ENCODE measurements around the gene ATG2B.

The ATG2B gene, protein sequence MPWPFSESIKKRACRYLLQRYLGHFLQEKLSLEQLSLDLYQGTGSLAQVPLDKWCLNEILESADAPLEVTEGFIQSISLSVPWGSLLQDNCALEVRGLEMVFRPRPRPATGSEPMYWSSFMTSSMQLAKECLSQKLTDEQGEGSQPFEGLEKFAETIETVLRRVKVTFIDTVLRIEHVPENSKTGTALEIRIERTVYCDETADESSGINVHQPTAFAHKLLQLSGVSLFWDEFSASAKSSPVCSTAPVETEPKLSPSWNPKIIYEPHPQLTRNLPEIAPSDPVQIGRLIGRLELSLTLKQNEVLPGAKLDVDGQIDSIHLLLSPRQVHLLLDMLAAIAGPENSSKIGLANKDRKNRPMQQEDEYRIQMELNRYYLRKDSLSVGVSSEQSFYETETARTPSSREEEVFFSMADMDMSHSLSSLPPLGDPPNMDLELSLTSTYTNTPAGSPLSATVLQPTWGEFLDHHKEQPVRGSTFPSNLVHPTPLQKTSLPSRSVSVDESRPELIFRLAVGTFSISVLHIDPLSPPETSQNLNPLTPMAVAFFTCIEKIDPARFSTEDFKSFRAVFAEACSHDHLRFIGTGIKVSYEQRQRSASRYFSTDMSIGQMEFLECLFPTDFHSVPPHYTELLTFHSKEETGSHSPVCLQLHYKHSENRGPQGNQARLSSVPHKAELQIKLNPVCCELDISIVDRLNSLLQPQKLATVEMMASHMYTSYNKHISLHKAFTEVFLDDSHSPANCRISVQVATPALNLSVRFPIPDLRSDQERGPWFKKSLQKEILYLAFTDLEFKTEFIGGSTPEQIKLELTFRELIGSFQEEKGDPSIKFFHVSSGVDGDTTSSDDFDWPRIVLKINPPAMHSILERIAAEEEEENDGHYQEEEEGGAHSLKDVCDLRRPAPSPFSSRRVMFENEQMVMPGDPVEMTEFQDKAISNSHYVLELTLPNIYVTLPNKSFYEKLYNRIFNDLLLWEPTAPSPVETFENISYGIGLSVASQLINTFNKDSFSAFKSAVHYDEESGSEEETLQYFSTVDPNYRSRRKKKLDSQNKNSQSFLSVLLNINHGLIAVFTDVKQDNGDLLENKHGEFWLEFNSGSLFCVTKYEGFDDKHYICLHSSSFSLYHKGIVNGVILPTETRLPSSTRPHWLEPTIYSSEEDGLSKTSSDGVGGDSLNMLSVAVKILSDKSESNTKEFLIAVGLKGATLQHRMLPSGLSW (N-terminal part only)

DNA sequence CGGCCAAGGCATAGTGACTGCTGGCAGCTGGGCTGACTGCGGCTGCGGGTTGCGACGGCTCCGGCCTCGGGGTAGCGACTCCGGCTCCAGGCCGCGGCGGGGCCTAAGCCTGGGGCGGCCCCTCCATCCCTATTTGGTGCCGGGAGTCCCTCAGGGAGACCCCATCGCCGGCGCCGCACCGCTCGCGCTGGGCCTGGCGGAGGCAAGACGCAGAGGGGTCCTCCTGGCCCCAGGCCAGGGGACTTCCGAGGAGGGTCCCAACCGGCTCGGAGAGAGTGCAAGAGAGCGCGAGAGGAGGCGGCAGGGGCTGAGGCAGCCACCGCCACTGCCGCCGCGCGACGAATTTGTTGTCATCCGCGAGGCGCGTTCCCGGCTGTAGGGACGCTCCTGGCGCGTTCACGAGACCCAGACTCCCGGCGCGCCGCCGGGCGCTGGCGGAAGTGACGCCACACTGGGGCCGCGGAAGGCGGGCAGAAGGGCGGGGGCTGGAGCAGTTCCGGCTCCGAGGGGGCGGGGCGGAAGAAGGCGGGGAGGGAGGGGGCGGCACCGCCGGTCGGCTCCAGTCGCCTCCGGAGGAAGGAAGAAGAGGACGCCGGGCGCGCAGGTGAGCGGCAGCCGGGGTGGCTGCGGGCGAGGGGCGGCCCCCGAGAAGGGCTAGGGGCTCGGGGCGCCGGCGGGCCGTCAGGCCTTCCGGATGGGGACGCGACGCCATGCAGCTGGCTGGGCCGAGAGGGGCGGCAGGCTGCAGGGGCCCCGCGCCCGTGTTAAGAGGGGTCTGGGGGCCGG lies at the start of gene ATG2B, which contains the start of gene GSKIP:
Gene ATG2B, minus strand, starts transcription at position 377 of the 786 bp plus-strand sequence. Its CDS starts 365 bp downstream, at position 12.
Gene GSKIP, plus strand, starts transcription at position 562 of the 786 bp plus-strand sequence. CDS start 18,722 bp downstream, outside the sequence.
- peak; percentile 95 to 97 for DNase-seq (ENCODE audit: low read depth in 2 of 2)

- no peak for DNase-seq (ENCODE audit: low read depth in 2 of 2)
Measured at GRCh38 chr14:96410119-96410518, 47.0 kb upstream of the ATG2B start.

DNA sequence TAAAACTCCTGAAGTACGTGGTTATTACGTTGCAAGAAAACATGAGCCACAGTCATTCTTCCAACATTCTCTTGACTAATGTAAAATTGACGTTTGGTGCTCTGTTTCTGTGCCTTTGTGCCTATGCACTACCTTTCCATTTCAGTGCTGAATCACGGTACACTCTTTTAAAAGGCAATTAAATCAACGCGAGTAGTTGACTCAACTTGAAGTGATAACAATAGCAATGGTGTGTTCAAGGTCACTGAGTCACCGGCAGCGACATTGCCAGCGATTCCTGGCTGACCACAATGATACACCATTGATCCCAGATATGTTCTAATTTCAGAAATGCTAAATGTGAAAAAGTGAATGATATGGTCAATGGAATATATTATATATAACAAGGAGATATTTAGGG lies 46.6 kb upstream of the ATG2B start:
- no peak for DNase-seq (ENCODE audit: low read depth in 2 of 2)

DNA sequence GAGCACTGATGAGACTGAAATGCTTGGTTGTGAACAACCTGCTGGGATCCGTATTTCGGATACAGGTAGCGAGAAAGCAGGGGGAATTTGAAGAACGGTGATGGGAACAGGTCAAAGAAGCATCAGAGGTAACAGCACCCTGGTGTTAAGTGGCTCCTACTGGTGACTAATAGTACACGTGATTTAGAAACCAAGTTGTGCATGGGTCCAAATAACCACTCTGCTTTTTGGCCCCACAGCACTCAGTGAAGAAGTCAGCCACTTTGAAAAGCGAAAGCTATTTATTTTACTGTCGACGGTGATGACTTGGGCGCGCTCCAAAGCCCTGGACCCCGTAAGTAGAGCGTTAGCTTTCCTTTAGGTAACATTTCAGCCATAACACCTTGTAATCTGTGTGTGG lies 45.5 kb upstream of the ATG2B start:
- DNase-seq (ENCODE audit: low read depth in 2 of 2): no peak

- DNase-seq (ENCODE audit: low read depth in 2 of 2): no peak
Measured at GRCh38 chr14:96407935-96408570, 44.9 kb upstream of the ATG2B start.

DNA sequence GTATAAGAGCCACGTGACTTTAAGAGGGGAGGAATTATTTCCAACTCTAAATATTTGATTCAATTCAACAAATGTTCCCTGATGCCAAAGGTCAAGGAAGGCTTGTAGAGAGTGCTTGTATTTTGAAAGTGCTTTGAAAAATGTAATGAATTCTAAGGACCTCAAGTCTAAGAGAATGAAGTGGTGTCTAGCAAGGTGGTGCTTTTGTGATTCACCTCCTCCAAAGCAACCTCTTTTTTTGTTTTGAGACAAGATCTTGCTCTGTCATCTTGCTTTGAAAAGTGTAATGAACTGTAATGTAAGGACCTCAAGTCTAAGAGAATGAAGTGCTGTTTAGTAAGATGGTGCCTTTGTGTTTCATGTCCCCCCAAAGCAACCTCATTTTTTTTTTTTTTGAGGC lies 42.5 kb upstream of the ATG2B start:
- DNase-seq (ENCODE audit: low read depth in 2 of 2): no peak

- DNase-seq (ENCODE audit: low read depth in 2 of 2): no peak
Measured at GRCh38 chr14:96403409-96403808, 40.3 kb upstream of the ATG2B start.

- no peak for DNase-seq (ENCODE audit: low read depth in 2 of 2)
Measured at GRCh38 chr14:96400495-96400894, 37.4 kb upstream of the ATG2B start.

- DNase-seq (ENCODE audit: low read depth in 2 of 2): no peak
Measured at GRCh38 chr14:96399405-96399804, 36.3 kb upstream of the ATG2B start.

- DNase-seq (ENCODE audit: low read depth in 2 of 2): no peak
Measured at GRCh38 chr14:96398921-96399320, 35.8 kb upstream of the ATG2B start.

DNA sequence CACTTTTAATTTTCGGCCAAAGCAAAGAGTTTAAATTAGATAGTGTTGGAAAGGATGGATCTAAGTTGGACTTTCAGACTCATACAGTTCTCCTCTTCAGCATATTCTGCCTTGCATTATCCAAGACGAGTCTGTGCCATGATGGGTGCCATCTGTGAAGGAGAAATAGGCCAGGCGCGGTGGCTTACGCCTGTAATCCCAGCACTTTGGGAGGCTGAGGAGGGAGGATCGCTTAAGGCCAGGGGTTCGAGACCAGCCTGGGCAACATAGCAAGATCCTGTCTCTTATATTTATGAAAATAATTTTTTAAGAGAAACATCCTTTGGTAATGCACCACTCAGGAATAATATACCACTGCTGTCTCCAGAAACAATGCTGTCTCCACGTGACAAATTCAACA lies 35.3 kb upstream of the ATG2B start:
- DNase-seq (ENCODE audit: low read depth in 2 of 2): no peak

DNA sequence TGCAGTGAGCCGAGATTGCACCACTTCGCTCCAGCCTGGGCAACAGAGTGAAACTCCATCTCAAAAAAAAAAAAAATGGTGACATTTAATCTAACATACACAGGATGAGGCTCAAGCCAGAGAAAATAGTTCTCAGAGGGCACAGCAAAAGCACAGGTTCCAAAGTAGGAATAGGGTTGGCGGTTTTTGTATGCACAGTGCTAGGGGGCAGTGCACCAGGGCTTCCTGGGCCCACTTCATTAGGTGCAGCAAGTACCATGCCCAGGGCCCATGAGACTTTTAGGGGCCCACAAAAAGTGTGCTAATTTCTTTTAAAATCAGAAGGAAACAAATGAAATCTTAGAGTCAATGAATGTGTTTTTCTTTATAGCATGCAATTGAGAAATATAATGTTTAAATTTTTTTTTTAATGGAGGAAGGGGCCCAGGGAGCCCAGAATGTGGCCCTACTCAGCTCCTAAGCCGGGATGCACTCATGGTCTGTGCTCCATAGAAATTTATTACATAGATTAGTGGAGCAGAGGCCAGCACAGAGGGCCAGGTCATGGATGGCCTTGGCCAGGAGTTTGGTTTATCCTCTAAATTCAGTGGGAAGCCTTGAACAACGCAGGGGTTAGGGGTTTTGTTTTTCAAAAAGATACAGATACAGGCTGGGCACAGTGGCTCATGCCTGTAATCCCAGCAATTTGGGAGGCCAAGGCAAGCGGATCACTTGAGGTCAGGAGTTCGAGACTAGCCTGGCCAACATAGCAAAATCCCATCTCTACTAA lies 31.1 kb upstream of the ATG2B start:
- no peak for DNase-seq (ENCODE audit: low read depth in 2 of 2)

DNA sequence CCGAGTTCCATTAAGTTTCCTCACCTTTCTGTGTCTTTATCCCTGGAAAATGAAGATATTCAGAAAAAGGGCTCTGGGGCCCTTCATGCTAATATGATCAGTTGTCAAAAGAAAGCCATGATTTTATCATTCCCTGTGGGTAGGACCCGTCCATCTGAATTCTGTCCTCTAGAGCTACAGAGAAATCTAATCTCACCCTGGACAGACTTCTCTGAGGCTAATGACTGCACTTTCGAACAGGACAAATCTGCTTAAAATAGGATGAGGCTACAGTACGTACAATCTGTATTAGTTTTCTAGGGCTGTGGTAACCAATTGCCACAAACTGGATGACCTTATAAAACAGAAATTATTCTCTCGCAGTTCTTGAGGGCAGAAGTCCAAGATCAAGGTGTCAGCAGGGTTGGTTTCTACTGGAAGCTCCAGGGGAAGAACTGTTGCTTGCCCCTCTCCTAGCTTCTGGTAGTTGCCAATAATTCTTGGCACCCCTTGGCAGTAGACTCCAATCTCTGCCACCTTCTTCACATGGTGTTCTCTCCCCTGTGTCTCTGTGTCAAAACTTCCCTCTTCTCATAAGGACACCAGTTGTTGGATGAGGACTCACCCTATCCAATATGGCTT lies 30.0 kb upstream of the ATG2B start:
- DNase-seq (ENCODE audit: low read depth in 2 of 2): no peak

DNA sequence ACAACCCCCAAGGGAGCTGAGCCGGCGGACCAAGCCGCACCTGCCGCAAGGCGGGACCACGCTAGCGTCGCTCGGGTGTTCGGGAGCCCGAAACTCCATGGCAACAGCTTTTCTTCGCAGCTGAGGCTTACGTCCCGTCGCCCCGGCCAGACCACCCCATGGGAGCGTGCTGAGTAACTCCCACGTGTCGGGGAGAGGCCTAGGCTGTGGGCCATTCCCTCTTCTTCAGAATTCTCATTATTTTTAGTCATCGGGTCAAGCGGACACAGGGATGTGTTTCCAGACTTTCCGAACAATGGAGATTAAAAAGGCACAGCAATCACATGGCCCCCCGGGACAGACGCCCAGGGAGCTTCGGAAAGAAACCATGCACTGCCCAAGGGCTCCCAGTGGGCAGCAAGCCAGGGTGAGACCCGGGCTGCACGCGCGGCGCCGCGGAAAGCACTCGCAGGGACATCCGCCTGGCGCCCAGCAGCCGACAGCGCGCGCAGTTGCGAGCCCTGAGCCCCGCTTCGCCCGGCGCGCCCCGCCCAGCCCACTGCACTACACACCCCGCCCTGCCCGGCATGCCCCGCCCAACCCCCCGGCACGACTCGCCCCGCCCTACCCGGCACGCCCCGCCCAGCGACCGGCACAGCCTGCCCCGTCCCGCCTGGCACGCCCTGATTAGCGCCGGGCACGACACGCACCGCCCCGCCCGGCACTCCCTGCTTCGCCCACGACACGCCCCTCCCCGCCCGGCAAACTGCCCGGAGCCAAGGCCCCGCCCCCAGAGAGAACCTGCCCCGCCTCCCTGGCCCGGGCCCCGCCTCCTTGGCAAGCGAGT lies 28.4 kb upstream of the ATG2B start:
- peak; percentile 100 for DNase-seq (ENCODE audit: low read depth in 2 of 2)

- DNase-seq (ENCODE audit: low read depth in 2 of 2): no peak
Measured at GRCh38 chr14:96390965-96391292, 27.8 kb upstream of the ATG2B start.

DNA sequence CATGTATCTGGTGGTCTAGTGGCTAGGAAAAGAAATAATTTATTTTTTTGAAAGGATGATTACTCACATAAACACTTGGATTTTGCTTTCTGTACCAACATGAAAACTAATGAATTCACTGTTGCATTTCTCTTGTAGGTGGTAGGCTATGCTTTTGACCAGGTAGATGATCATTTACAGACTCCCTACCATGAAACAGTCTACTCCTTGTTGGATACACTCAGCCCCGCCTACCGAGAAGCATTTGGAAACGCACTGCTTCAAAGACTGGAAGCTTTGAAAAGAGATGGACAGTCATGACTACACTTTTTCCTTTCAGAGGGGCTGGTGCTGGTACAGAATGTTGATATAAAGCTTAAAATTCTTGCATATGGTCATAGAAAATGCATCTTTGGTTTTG lies 22.2 kb upstream of the ATG2B start:
- no peak for DNase-seq (ENCODE audit: low read depth in 2 of 2)

GRCh38 chr14:96384740-96385139 lies 21.6 kb upstream of the ATG2B start:
- no peak for DNase-seq (ENCODE audit: low read depth in 2 of 2)

DNA sequence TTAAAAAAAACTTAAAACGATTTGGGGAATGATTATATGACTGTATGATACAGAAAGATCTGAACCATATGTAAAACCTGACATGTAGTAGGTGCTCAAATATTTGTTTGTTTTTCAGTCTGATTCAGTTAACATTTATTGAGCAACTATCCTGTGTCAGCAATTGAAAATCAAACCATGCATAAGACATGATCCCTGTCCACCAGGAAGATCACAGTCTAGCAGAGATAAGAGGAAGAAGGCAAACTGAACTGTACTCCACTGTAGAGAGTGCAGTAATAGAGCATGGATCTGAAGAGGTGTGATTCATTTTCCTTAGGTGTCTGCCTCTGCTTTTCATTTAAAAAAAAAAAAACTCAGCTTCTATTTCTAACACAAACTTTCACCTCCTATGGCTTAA lies 20.9 kb upstream of the ATG2B start:
- no peak for DNase-seq (ENCODE audit: low read depth in 2 of 2)

GRCh38 chr14:96383445-96383844 lies 20.3 kb upstream of the ATG2B start:
- no peak for DNase-seq (ENCODE audit: low read depth in 2 of 2)
